Activated CD4-positive, alpha-beta T cell treated with anti-CD3 and anti-CD28 coated beads for 1 hour (primary cell): Measurements from ENCODE around the gene PTCHD4.

Experiments
- DNase-seq: peaks from one replicate; pipeline ENCODE4 v3.0.0-alpha.2; 2020

PTCHD4 gene

DNA sequence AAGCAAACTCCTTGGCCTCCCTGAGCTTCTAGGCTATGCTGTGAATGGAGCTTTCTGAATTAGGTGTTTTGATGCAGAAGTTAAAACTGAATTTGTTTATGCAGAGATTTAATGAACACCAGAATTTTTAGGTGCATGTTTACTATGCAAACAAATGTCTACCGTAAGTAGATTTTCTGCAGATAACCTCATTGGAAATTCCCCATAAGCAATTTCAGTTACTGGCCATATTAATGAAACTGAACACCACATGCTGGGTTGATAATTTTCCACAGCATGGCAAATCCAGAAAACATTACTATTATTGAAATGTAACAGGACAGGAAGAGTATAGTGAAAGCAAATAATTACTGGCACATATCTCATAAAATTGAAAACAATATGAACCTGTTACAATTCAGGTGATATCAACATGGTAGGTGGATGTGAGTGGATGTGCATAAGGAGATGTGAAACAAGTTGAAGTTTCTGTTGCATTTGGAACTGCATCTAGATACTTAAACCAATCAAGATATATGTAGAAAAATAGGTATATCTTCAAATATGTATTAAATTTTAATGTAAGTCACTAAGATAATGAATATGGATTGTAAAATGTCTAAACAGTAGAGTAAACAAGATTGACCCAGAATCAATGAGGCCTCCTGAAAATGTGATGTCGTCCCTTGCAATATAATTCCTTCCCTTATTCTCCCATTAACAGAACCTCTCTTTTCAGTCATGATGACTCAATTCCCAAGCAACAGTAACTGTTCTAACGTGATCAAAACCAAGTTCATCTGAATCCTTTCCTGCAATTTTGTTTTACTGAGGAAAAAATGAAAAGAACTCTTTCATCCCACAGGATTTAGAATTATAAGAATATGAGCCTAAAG lies 11.0 kb downstream of the PTCHD4 start:
- no peak for DNase-seq

DNA sequence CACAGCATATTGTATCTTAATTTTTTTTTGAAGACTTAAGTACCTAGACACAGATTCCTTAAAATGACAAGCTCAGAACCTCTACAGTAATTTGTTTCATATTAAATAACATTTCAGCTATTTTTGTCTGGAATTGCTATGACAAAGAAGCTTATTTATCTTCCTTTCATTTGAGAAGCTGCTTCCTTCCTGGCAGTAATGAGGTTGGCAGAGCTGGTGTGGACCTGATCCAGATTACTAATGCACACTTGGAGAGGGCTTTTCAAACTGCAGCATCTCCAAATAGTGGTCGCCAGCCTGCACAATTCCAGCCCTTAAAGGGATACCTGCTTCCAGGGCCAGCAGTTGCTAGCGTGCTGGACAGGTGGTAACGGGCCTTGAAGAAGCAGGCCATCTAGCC lies 12.1 kb downstream of the PTCHD4 start:
- DNase-seq = no peak

DNA sequence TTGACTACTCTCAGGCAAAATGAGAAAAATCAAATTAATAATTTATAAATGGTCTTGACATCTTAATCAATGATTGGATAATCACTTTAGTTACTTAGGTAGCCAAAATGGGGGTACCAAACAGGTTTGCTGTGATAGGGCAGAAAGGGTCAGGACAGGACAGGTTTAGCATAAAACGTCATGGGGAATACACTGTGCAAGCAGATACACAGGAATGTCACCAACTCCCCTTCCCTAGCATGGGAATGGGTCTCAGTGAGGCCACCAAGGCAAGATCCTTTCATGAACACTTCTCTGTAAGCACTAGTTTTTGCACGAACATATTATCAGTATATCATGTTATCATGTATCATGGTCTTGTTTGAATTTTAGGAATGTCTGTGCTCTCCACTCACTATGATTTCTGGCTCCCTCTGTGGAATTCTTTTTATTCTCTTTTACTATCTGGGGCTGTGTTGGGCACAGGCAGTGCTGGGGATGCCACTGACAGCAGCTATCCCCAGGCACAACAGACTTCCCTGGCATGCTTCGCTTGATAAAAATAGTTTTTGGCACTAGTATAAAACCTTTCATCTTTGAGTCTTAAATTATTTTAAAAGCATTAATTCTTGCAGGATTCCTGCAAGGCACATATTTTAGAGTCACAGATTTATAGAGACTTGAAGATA lies 18.3 kb downstream of the PTCHD4 start:
- no peak for DNase-seq

DNA sequence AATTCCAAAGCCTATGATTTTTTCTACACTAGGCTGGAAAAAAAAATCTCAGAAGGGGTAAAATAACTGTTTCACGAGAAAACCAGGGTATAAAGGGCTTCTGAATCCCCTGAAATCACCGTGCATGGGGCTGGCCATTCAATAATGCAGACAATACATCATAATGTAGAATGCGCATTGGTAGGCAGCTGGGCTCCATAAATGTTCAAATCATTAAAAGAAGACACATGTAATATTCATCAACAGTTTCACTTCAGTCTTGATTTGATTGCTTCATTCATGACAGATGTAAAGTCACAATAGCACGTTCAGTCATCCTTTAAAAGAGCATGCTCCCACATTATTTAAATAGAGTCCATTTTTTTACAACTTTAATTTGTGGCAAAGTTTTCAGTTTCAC lies 20.5 kb downstream of the PTCHD4 start:
- no peak for DNase-seq

DNA sequence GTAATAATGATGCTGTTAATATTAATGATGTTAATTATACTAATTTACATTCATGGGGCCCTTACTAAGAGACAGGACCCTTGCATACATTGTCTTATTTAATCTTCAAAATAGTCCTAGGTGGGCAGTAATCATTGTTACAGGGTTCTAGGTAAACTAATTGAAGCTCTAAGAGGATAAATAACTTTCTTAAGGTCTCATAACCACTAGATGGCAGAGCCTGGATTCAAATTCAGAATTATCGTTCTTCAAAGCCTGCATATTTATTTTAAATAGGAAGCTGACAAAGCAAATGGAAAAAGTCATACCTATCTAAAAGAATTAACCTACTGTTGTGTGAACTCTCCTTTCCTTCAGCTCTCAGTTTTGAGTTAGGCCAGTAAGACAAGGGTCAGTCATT lies 23.5 kb downstream of the PTCHD4 start:
- no peak for DNase-seq

DNA sequence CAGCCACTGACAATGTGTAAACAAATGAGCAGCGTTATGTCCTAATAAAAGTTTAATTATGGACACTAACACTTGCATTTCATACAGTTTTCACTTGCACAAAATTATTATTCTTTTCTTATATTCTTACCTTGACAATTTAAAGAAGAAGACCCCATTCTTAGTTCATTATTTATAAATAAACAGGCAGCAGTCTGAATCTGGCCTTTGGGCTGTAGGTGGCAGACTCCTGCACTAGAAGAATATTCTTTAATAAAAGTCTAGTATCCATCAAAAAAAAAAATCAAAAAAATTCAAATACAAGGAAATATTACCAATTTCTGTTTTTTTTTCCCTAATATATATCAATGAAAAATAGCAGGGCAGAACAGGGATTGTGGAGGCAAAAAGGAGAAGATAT lies 24.8 kb downstream of the PTCHD4 start:
- DNase-seq = no peak

DNA sequence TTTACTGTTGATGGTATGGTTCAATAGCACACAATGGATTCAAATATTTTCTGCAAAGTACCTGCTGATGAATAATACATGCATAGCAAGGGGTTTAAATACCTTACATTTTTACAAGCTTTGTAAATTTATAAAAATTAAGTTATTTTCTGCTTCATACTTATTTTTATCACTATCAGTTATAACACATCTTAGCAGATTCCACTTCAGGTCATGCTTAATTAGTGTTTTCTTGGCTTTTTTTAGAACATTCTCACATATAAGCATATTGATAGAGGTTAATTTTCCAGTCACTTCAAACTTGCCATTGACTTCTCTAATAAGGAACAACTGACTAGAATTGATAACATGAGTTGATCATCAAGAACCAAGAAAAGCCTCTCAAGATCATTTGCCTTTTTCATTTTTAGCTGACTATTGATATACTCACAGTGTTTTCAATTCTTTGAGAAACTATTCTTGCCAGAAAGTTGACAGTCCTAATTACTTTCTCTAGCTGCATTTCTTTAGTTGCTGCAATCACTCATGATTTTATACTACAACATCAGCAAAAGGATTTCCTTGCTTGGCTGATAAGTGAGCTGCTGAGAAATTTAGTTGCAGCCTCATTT lies 25.8 kb downstream of the PTCHD4 start:
- no peak for DNase-seq

DNA sequence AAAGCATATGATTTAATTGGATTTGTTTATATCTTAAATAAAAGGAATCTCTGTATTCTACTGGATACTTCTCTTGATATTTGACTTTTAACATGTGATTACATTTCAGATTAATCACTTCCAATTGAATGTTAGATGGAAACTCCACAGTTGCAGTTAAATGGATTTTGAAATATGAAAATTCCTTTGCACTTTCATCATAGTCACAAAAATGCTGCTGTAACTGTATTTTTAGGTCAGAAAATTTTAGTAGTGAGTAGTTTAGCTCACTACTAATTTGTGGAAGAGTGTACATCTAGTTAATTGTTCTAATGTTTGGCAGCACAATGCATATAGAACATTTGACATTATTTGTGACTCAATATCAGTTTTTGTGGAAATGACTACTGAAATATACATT lies 26.8 kb downstream of the PTCHD4 start:
- DNase-seq = no peak

DNA sequence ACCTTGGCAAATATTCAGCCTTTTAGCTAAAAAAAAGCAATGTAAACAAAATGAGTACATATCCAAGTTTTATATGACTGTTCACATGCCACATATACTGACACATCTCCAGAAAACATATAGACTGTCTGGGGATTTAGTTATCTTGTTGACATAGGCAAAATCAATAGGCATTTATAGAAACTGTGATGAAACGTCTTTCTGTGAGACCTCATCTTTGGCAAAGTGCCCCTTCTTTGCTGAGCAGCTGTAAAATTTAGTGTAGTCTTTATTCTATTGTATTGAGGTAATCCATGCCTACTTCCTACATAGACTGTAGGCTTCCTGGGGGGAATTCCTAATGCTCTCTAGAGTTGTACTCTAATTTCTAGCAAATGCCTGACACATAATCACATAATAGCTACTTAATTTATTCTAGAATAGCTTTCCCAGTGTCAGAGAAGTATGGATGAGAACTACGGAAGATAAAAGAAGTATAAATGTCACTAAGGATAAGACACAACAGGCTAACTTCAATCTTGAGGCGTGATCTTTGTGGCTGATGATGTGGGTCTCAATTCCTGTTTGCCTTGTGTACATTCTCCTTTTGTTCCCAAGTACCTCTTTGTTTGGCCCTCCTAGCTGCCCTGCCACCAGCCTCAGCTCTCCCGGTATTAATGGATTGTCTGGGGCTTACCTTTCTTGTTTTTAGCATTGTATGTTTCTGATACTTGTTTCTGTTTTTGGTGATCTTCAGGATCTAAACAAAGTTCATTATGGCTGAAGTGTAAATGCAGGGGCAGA lies 30.6 kb downstream of the PTCHD4 start:
- DNase-seq = no peak

DNA sequence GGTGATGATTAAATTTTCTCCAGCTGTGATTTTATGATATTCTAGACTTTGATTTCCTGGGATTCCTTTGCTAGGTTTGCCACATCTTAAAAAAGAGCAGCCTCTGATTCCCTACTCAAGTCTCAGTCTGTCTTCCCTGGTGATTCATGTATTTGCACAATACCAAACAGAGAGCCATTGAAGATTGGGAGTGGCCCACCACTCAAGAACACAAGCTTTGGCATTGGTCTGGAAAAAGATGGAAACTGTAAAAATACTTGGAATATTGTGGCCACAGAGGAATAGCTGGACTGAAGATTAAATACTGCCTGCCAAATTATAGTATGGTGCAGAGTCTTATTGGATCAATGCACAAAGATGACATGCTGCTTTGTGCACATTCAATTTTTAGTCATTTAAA lies 32.9 kb downstream of the PTCHD4 start:
- DNase-seq = no peak

DNA sequence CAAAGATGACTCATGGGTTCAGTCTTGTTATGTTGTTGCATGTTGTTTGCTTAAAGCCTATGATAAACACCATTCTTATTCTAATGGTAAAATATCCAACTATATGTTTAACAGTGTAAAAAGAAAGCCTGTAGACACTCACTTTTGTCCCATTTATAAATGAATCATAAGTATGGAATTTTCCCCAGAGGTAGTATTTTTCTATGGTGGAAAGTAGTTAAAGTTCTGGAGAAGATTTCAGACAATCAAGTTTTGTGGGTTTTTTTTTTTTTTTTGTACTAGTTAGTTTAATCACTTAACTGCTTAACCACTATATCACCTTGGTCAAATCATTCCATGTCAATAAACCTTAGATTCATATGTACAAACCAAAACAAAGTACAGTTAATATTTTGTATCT lies 35.8 kb downstream of the PTCHD4 start:
- DNase-seq = no peak

DNA sequence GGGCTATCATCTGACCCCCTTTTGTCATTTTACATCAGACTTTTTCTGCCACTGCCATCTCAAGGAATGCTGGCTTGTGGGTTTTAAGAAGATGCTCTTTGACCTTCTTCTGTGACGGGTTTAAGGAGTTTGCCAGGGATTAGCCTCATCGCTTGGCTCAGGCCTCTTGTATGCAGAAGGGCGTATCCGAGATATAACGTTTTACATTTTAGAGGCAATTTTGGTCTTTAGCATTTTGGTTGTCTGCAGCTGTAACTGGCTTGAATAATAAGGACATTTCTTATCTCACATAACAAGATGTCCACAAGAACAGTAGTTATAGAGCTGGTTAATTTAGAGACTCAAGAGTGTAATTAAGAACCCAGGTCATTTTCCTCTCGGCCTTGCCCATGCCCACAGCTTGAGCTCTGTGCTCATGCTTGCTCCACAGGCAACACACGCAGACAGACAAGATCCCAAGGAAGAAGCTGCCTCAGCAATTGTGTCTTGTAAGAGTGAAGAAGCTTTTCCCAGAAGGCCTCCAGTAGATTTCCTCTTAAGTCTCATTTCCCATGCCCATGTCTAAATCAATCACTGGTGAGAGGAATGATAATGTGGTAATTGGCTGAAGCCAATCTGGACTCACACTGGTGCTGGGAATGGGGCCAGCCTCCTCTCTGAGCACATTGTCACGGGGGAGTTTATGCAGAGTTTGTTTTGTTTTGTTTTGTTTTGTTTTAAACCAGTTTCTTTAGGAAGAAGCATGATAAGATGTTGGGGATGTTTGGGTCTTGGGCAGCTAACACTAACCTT lies 36.8 kb downstream of the PTCHD4 start:
- no peak for DNase-seq

DNA sequence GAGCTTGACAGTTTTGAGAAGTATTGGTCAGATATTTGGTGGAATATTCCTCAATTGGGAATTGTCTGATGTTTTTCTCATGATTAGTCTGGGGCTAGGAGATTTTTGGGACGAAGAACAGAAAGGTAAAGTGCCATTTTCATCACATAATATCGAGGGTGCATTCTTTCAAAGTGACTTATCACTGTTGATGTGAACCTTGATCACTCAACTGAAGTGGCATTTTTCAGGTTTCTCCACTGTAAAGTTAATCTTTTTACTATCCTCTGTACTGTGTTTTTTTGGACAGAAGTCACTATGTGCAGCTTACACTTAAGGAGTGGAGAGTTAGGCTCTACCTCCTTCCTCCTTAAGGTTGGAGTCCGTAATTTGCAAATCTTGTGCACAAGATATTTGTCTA lies 39.2 kb downstream of the PTCHD4 start:
- DNase-seq = no peak

DNA sequence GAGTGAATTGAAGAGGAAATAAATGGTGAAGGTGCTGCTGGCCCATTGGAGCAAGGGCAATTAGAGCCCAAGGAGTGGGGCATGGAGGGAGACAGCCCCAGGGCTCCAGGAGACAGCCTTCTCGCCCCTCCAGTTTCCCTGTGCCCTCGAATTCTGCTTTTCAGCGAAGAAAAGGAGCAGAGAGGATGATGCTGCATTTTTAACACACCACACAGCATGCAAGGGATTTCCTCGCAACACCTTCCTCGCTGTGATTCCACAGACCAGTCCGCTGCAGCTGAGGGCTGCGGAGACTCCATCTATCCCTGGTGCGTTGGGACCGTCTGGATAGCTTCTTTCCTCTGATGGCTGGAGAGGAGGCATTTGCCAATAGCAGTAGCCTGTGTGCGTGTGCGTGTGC lies 41.7 kb downstream of the PTCHD4 start:
- DNase-seq = no peak

DNA sequence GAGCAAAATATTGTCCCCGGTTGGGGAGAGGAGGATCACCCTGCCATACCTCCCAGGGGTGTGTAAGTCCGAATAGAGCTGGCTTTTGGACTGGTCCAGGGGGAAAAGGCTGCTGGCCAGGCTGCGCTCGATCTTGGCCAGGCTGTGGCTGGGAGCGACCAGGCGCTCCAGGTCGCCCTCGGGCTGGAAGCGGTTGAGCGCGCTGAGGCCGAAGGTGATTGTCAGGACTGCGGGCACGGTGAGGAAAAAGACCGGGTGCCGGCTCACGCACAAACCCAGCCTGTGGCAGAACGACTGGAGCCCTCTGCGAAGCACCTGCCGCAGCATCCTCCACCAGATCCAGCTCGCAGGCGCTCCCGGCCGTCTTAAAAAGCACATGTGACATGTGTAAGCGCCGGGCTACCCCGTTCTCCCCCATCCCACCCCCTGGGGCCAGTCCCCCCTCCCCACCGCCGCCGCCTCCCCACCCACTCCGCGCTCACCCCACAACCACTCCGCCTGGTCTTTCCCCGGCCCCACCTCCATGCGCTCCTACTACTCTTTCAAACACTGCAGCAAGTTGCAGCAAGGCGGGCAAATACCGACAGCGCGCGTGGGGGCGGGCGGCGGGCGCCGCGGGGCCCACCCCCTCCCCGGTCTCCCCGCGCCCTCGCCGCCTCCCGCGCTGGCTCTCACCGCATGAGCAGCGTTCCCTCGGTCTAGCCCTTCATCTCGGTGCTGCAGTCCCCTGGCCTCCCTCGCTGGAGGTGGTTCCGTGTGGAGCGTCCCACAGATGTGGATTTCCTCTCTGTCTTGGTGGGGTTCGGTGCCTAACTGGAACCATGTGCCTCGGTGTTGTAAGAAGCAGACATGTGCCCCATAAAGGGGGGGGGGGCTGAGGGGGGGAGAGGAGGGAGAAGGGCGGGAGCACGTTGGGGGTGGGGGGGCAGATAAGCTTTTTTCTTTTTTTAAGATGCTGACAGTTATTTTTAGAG lies 42.4 kb downstream of the PTCHD4 start:
- no peak for DNase-seq

DNA sequence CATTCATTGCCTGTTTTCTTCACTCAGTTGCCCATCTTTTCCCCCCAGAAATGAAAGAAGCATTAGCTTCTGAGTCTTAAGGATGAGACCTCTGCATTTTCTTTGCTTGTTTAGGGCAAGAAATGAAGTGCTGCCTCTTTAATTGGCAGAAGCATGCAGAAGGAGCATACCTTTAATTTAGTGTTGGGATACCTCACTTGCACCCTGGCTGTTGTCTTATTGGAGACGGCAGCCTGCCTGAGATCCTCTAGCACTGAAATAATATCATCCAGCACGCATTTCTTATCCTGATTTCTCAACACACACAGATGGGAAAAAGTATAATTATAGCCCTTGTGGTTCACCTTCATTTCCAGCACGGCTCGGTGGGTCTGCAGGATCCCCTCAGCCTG lies 43.1 kb downstream of the PTCHD4 start:
- DNase-seq = no peak

DNA sequence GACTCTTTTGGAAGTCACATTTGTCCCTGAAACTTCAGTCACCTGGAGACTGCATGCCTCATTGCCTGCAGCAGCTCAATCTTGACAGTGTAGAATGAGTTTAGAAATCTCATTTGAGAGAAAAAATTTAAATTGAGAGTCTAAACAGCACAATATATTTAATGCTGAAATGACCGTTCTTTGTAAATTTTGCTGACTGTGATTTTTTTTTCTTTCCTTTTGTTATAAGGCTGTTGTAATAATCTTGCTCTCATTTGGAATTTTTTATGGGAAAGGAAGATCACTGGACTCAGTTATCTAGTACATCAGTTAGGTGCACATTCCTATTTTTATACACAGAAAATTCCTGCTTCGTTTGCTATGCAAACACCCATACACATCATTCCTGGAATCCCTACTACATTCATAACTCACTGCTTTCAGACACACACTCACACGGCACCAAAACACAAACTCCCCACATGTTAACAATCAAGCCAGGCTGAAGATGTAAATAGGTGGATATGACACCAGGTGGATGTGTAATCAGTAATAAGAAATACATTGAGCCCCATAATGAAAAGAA lies 43.8 kb downstream of the PTCHD4 start:
- no peak for DNase-seq

DNA sequence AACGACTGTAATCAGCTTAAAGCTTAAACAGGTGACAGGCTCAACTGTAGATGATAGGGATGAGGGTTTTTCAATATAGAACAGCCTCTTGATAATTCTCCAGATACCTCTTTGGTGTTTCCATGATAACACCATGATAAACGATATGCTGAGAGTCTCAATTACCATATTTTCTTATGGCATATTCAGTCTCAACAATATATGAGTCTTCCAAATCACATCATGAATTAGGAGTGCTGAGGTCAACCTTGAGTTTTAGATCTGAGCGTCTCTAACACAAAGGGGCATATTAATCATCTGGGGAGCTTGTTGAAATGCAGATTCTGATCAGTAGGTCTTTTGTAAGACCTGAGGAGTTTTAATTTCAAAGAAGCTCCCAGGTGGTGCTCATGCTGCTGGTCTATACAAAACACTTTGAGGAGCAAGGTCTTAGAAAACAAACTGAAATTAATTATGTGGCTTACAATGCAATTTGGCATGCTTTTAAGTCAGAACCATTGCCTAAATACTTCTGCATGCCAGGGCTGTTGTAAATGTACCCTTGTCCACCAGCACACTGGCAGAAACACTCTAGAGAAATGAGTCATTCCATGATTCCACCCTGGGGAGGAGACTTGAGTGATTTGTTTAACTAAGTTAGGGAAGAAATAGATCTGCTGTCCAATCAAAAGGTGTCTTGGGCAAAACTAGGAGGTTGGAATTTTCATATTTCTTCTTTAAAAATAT lies 49.6 kb downstream of the PTCHD4 start:
- no peak for DNase-seq
